Colonic mucosa (tissue), 4 donors: ENCODE measurements around the gene NME2. TPM values are rescaled to one million over a fixed set of nuclear protein-coding genes. Genes with fewer than 3 reads are reported as not detected.
A peak's percentile ranks its signal among the peaks of the same experiment; 100 is the strongest.
"Not testable (repeated sequence)": the region's sequence is repeated elsewhere in the genome, so short reads cannot be mapped to it uniquely, and the experiment has no call there.

ENCODE experiments used
- DNase-seq: peaks from one replicate; pipeline ENCODE4 v3.0.0-alpha.2; 2020
- H3K27ac ChIP-seq: fragments of 200-600 bp; one replicate; pipeline ENCODE4 v1.8.0; 2021
- H3K27me3 ChIP-seq: fragments of 200-600 bp; one replicate; pipeline ENCODE4 v1.8.0; 2021
- H3K36me3 ChIP-seq: fragments of 200-600 bp; one replicate; pipeline ENCODE4 v1.8.0; 2021
- H3K4me1 ChIP-seq: fragments of 200-600 bp; one replicate; pipeline ENCODE4 v1.8.0; 2021; ENCODE audit warnings: mild to moderate bottlenecking
- H3K4me3 ChIP-seq: fragments of 200-600 bp; one replicate; pipeline ENCODE4 v1.8.0; 2021
- H3K9ac ChIP-seq, 2 donors: one replicate each; pipeline ENCODE4 v1.7.0; 2013; ENCODE audit warnings: control low read depth in 2 of 2, low read depth in 2 of 2, low read length in 2 of 2
- H3K9me3 ChIP-seq: fragments of 200-600 bp; one replicate; pipeline ENCODE4 v1.8.0; 2021
- CTCF ChIP-seq: fragments of 200-600 bp; IDR thresholded peaks from one replicate; pipeline ENCODE4 v1.8.0; 2022; ENCODE audit warnings: antibody characterized with exemption, mild to moderate bottlenecking
- intact Hi-C: fragments of 100-400 bp; cut with DNase I; formaldehyde crosslinking; loops from one replicate; pipeline ENCODE4 v1.14.1; 2022
- total RNA-seq, 2 donors: library from RNA; stranded (reverse); fragmentation: NEBNext Ultra II Directional in 1 of 2; extraction: Animal tissue kit (Norgen Biotek cat#: 25700) in 1 of 2; gene quantifications; one replicate each; pipeline ENCODE4 v1.2.1, GENCODE V29; 2021
- donor health status: healthy.
- donor health status: DM: no; HTN: no; CAD: no.
- donor health status: DM: no; HTN: no; CAD: no.

The NME2 gene
- total RNA-seq, 2 donors from 2014 or later: 428 to 708 TPM

- H3K9me3 ChIP-seq: no peaks in the 10 kb centered on the region
- intact Hi-C loops: no loop called here
- TF ChIP-seq CTCF: no peak
- no peaks in the 10 kb centered on the region for H3K4me1 ChIP-seq
- H3K27ac ChIP-seq: peak overlapping the region; percentile 76
- H3K4me3 ChIP-seq: peak overlapping the region; percentile 61
- H3K9ac ChIP-seq: peak overlapping the region; percentile 98 to 100
- H3K27me3 ChIP-seq: no peaks in the 10 kb centered on the region
- no peak for DNase-seq
- H3K36me3 ChIP-seq: no peaks in the 10 kb centered on the region
Observed at GRCh38 chr17:51165680-51166197, 472 bp upstream of the NME2 start.

- Histone ChIP-seq H3K27ac (peak overlapping the region; percentile 76), H3K36me3 (no peaks in the 10 kb centered on the region), H3K9me3 (no peaks in the 10 kb centered on the region), H3K9ac (peak overlapping the region; percentile 76 to 98), H3K4me1 (no peaks in the 10 kb centered on the region), H3K27me3 (no peaks in the 10 kb centered on the region), H3K4me3 (peak overlapping the region; percentile 61)
- intact Hi-C loops: no loop called here
- peak; percentile 74 for TF ChIP-seq CTCF
- peak; percentile 65 for DNase-seq
Observed at GRCh38 chr17:51166987-51167931, 1.0 kb downstream of the NME2 start.

GRCh38 chr17:51169340-51169739 is 3.1 kb downstream of the NME2 start:
- Histone ChIP-seq H3K4me1 (no peaks in the 10 kb centered on the region), H3K36me3 (no peaks in the 10 kb centered on the region), H3K4me3 (no peak overlapping the region), H3K9me3 (no peaks in the 10 kb centered on the region), H3K9ac (no peak overlapping the region), H3K27ac (no peak overlapping the region), H3K27me3 (no peaks in the 10 kb centered on the region)
- DNase-seq: no peak
- no peak for TF ChIP-seq CTCF
- intact Hi-C loops: no loop called here

- H3K36me3 ChIP-seq: no peaks in the 10 kb centered on the region
- TF ChIP-seq CTCF: no peak
- no peaks in the 10 kb centered on the region for H3K27me3 ChIP-seq
- no peak overlapping the region for H3K27ac ChIP-seq
- no peak overlapping the region for H3K9ac ChIP-seq
- no peak for DNase-seq
- intact Hi-C loops: loop anchor here (10.0 kb wide), 1 partner anchor 84 kb away; no protein-coding TSS in a partner anchor
- no peak overlapping the region for H3K4me3 ChIP-seq
- H3K9me3 ChIP-seq: no peaks in the 10 kb centered on the region
- no peaks in the 10 kb centered on the region for H3K4me1 ChIP-seq
Observed at GRCh38 chr17:51170736-51171135, 4.5 kb downstream of the NME2 start.

- H3K27me3 ChIP-seq, H3K4me3 ChIP-seq, H3K27ac ChIP-seq, H3K9ac ChIP-seq, DNase-seq, H3K4me1 ChIP-seq, H3K36me3 ChIP-seq, H3K9me3 ChIP-seq: not testable (repeated sequence)
- intact Hi-C loops: loop anchor here (10.0 kb wide), 1 partner anchor 83 kb away; no protein-coding TSS in a partner anchor
Observed at GRCh38 chr17:51172030-51172429, 5.8 kb downstream of the NME2 start.

GRCh38 chr17:51180486-51180885 is 14.3 kb downstream of the NME2 start:
- DNase-seq: no peak
- Histone ChIP-seq H3K27ac (no peak overlapping the region), H3K36me3 (no peaks in the 10 kb centered on the region), H3K4me3 (no peak overlapping the region), H3K9me3 (no peaks in the 10 kb centered on the region), H3K27me3 (no peaks in the 10 kb centered on the region), H3K9ac (no peak overlapping the region), H3K4me1 (no peaks in the 10 kb centered on the region)
- intact Hi-C loops: no loop called here
- no peak for TF ChIP-seq CTCF
